Measurements from ENCODE around the gene CDH16. TPM values are rescaled to one million over a fixed set of nuclear protein-coding genes. Genes with fewer than 3 reads are reported as not detected.
"Not testable (repeated sequence)": the region's sequence is repeated elsewhere in the genome, so short reads cannot be mapped to it uniquely, and the experiment has no call there.

Gene CDH16
- total RNA-seq, 1 donor from 2014 or later = not detected

DNA sequence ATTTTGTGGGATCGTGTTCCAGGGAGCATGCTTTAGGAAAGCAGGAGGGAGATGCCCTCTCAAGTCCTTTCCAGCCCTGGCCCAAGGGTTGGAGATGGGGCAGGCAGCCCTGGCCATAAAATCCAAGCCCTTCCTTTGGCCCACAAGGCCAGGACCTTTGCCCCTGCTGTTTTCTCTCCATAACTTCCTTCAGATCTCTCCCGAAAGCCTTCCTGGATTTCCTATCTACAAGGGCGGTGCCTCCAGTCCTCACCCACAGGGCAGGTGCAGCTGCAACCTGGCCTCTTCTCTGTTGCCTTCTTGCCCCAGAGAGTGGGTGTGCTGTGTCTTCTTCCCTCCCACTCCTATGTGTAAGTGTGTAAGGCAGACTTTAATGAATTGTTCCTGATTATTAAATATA, 46.8 kb downstream of the CDH16 start:
- ATAC-seq (no peak), DNase-seq (no peak)
- Histone ChIP-seq H3K4me1 (peaks cover 10% of the 10 kb centered on the region), H3K4me3 (no peak overlapping the region), H3K9me3 (no peaks in the 10 kb centered on the region), H3K27me3 (ENCODE audit: low read depth) (no peaks in the 10 kb centered on the region), H3K27ac (no peak overlapping the region), H3K36me3 (no peaks in the 10 kb centered on the region)
- intact Hi-C loops (cut with DNase I) = no loop called here
- TF ChIP-seq, protein P1, sequence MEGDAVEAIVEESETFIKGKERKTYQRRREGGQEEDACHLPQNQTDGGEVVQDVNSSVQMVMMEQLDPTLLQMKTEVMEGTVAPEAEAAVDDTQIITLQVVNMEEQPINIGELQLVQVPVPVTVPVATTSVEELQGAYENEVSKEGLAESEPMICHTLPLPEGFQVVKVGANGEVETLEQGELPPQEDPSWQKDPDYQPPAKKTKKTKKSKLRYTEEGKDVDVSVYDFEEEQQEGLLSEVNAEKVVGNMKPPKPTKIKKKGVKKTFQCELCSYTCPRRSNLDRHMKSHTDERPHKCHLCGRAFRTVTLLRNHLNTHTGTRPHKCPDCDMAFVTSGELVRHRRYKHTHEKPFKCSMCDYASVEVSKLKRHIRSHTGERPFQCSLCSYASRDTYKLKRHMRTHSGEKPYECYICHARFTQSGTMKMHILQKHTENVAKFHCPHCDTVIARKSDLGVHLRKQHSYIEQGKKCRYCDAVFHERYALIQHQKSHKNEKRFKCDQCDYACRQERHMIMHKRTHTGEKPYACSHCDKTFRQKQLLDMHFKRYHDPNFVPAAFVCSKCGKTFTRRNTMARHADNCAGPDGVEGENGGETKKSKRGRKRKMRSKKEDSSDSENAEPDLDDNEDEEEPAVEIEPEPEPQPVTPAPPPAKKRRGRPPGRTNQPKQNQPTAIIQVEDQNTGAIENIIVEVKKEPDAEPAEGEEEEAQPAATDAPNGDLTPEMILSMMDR (IDR thresholded peaks at IDR 0.05) = no peak

DNA sequence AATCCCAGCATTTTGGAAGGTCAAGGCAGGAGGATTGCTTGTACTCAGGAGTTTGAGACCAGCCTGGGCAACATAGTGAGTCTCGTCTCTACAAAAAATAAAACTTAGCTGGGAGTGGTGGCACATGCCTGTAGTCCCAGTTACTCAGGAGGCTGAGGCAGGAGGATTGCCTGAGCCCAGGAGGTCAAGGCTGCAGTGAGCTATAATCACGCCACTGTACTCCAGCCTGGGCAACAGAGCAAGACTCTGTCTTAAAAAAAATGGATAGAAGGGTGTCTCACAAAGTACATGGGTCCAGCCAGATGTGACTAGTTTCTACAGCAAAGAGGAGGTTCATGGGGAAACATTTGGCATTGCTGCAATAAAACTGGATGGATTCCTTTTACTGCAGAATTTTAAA, 47.3 kb downstream of the CDH16 start:
- H3K4me1 ChIP-seq = peaks cover 10% of the 10 kb centered on the region
- H3K9me3 ChIP-seq; H3K27me3 ChIP-seq (ENCODE audit: low read depth); DNase-seq; H3K36me3 ChIP-seq; H3K27ac ChIP-seq; intact Hi-C loops (cut with DNase I); ATAC-seq; H3K4me3 ChIP-seq: not testable (repeated sequence)

DNA sequence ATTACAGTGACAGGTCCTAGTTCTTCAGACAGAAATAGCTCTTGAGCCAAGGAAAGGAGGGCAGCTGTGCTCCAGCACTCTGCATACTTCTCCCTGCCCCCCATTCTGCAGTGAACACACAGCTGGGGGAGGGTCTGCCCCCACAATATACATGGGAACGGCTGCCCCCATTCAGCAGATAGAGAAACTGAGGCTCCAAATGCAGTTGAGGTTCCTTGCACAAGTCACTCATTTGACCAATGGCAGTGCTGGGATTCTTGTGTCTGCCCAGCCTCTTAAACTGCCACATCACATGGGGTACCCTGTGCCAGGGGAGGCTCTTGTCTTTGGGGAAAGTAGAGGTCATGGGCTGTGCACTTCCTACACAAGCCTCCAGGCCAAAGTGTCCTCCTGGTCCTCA, 49.3 kb downstream of the CDH16 start:
- intact Hi-C loops (cut with DNase I) = no loop called here
- no peaks in the 10 kb centered on the region for H3K27me3 ChIP-seq (ENCODE audit: low read depth)
- no peaks in the 10 kb centered on the region for H3K36me3 ChIP-seq
- no peak overlapping the region for H3K27ac ChIP-seq
- peaks cover 10% of the 10 kb centered on the region for H3K4me1 ChIP-seq
- no peak overlapping the region for H3K4me3 ChIP-seq
- H3K9me3 ChIP-seq = no peaks in the 10 kb centered on the region
- TF ChIP-seq, protein P1 (IDR thresholded peaks at IDR 0.05) = no peak
- ATAC-seq = no peak
- no peak for DNase-seq

DNA sequence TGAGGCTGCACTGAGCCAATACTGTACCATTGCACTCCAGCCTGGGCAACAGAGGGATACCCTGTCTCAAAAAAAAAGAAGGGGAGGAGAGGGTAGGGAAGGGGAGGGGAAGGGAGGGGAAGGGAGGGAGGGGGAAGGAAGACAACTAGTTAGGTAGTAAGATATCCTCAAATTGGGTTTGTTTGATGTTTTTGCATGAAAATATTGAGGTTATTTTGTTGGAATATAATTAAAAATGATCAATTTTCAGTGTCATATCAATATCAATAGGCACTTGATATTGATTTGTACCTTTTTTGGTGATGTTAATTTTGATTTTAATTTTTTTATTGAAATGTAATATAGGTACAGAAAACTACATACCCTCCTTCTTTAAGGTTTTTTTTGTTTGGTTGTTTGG, 55.0 kb downstream of the CDH16 start:
- Histone ChIP-seq H3K4me3 (no peak overlapping the region), H3K27ac (no peak overlapping the region), H3K36me3 (no peaks in the 10 kb centered on the region), H3K9me3 (no peaks in the 10 kb centered on the region), H3K27me3 (ENCODE audit: low read depth) (no peaks in the 10 kb centered on the region), H3K4me1 (peaks cover 13% of the 10 kb centered on the region)
- intact Hi-C loops (cut with DNase I) = no loop called here
- ATAC-seq (no peak), DNase-seq (no peak)
- TF ChIP-seq, protein P1 (IDR thresholded peaks at IDR 0.05) = no peak

DNA sequence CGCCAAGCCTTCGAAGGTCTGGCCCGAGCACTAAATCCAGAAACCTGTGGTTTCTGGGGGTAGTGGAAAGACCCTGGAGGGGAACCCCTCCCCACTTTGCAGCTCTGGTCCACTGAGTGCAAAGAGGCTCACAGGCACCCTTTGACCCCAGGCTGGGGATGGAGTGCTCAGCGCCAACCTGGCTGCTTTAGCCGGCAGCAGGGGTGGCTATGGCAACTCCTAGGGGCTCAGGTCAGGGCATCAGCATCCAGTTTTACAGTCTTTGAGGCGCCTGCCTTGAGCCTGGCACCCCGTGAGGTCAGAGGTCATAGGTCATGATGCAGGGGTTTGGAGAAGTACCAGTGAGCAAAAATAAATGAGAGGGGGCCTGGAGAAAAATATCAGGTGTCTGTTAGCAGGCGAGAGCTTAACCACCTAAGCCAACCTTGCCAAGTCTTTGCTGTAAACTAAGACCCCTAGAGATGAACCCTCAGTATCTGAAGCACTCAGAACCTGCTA, 56.6 kb downstream of the CDH16 start:
- intact Hi-C loops (cut with DNase I) = no loop called here
- no peak for ATAC-seq

DNA sequence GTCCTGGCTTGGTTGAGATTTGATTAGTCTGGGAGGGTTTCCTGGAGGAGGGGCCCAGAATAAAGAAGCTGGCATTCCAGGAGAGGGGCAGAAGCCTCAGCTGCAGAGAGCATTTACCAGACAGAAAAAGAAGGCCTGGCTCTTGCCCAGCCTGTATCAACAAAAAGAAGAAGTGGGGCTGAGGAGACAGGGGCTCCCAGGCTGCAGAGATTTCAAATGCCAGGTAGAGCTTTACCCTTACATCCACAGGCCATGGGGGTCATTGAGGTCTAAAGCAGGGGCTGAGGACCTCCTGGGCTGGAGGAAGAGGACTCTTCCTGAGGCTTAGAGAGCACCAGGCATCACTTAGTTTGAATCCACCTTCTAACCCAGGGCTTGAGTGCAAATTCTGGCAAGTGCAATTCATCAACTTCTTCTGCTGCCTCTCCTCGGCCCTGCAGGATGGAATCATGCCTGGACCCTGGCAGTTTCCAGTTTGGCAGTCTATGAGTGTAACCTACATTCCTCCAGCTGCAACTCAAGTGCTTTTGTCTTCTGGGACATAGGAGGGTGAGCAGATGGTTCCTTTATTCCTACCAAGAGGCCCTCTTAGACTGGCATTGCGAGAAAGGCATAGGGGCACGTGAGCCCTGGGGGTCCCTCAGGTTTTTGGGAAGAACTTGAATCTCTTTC, 59.2 kb downstream of the CDH16 start:
- intact Hi-C loops (cut with DNase I) = no loop called here
- Histone ChIP-seq H3K4me1 (peaks cover 13% of the 10 kb centered on the region), H3K27me3 (ENCODE audit: low read depth) (no peaks in the 10 kb centered on the region), H3K36me3 (no peaks in the 10 kb centered on the region), H3K4me3 (no peak overlapping the region), H3K27ac (no peak overlapping the region), H3K9me3 (no peaks in the 10 kb centered on the region)
- DNase-seq (no peak), ATAC-seq (peak in 1 of 2 donors; percentile 5)
- TF ChIP-seq, protein P1 (IDR thresholded peaks at IDR 0.05) = no peak

More for the DNA sequence above, 56.6 kb downstream of the CDH16 start:
- Histone ChIP-seq H3K27me3 (ENCODE audit: low read depth) (no peaks in the 10 kb centered on the region), H3K9me3 (no peaks in the 10 kb centered on the region), H3K27ac (no peak overlapping the region), H3K36me3 (no peaks in the 10 kb centered on the region), H3K4me3 (no peak overlapping the region), H3K4me1 (peaks cover 13% of the 10 kb centered on the region)
- DNase-seq = no peak
- TF ChIP-seq, protein P1 (IDR thresholded peaks at IDR 0.05) = no peak
